ENCODE results near the gene MARK2. TPM values are rescaled to one million over a fixed set of nuclear protein-coding genes. Genes with fewer than 3 reads are reported as not detected.

Gene MARK2
- 25.3 to 30.7 TPM (median 26.2 TPM) in 3 replicates for total RNA-seq
- long read RNA-seq, transcript MARK2-208 (17 exons, 2,924 nt): major isoform, 9 of 22 reads
- long read RNA-seq, partial matches to known transcripts: 0 of 22 reads
- long read RNA-seq, other reads (novel, unspliced or antisense): 10 of 22 reads

DNA sequence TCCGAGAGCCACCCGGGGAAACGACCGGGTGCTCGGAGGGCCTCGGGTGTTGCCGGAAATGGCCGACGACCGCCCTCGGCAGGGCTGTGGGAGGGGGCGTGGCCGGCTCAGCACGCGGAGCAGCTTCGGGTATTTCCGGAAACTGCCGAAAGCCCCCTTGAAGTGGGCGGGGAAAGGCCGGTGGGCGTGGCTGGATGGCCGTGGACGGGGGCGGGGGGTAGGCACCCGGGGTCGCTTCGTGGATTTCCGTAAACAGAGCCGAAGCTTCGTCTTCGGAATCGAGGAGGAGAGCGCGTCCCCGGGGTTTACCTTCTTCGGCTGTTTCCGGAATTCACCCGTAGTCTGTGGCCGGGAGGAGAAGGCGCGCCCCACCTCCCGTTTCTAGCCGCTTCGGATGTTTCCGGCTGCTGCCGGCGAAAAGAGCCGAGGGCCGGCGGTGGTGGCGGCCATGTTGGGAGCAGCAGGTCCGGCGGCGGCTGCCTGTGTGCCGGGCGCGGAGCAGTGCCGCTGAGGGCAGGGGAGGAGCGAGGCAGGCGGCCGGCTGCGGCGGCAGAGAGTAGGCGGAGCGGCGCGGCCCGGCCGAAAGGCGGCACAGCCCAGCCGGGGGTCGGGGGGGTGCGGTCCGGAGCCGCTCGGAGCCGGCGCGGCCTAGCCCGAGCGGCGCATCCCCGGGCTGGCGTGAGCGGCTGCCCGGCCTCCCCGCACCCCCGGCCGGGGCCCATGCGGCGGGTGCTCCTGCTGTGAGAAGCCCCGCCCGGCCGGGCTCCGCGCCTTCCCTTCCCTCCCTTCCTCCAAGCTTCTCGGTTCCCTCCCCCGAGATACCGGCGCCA, at the start of gene MARK2:
Gene MARK2, plus strand, starts transcription at position 433 of the 830 bp plus-strand sequence. Its CDS starts 397 bp downstream, at position 830.
- peaks cover 47% of the 10 kb centered on the region for H3K4me1 Mint-ChIP-seq (ENCODE audit: low read depth)
- TF ChIP-seq, protein P1, sequence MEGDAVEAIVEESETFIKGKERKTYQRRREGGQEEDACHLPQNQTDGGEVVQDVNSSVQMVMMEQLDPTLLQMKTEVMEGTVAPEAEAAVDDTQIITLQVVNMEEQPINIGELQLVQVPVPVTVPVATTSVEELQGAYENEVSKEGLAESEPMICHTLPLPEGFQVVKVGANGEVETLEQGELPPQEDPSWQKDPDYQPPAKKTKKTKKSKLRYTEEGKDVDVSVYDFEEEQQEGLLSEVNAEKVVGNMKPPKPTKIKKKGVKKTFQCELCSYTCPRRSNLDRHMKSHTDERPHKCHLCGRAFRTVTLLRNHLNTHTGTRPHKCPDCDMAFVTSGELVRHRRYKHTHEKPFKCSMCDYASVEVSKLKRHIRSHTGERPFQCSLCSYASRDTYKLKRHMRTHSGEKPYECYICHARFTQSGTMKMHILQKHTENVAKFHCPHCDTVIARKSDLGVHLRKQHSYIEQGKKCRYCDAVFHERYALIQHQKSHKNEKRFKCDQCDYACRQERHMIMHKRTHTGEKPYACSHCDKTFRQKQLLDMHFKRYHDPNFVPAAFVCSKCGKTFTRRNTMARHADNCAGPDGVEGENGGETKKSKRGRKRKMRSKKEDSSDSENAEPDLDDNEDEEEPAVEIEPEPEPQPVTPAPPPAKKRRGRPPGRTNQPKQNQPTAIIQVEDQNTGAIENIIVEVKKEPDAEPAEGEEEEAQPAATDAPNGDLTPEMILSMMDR (IDR thresholded peaks at IDR 0.05): no peak
- peak within 1 kb of the TSS; percentile 84 for H3K27ac Mint-ChIP-seq (ENCODE audit: unreplicated experiment)
- H3K9me3 Mint-ChIP-seq (ENCODE audit: low read depth): no peaks in the 10 kb centered on the region
- peak within 1 kb of the TSS; percentile 93 for H3K4me3 Mint-ChIP-seq (ENCODE audit: unreplicated experiment)
- H3K27me3 Mint-ChIP-seq (ENCODE audit: low read depth): no peaks in the 10 kb centered on the region
- peak; percentile 99 for DNase-seq (ENCODE audit: low spot score)
- H3K36me3 Mint-ChIP-seq (ENCODE audit: low read depth): peaks cover 2% of the 10 kb centered on the region

DNA sequence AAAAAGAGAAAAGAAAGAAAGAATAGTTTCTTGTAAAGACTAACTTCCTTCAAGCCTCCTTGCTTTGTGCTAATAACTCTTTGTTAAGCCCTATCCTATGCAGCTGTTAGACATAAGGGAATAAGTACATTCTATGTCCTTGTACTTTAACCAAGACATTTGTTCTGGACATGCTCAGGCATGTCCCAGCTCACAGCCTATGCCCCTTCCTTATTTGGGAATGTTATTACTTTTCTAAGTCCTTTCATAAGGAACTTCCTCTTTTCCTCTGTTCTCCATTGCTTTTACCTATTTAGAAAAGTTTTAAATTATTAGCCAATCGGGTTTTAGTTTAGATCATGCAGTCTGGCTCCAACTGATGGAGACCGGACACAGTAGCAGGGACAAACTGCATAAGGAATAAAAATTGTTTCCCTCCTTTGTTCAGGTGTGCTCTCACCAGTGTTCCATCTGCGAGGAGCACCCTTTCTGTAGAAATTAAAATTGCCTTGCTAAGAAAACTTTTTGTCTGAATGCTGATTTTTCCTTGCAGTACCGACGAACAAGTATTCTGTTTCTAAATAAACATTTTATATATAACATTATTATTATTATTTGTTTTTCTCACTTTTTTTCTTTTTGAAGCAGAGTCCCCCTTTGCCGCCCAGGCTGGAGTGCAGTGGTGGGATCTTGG, 47.3 kb upstream of the MARK2 start:
- no peaks in the 10 kb centered on the region for H3K36me3 Mint-ChIP-seq (ENCODE audit: low read depth)
- TF ChIP-seq, protein P1 (IDR thresholded peaks at IDR 0.05): no peak
- peaks cover 9% of the 10 kb centered on the region for H3K9me3 Mint-ChIP-seq (ENCODE audit: low read depth)
- no peak for DNase-seq (ENCODE audit: low spot score)
- H3K4me3 Mint-ChIP-seq (ENCODE audit: unreplicated experiment): no peak overlapping the region
- H3K27ac Mint-ChIP-seq (ENCODE audit: unreplicated experiment): peak overlapping the region; percentile 89
- no peaks in the 10 kb centered on the region for H3K27me3 Mint-ChIP-seq (ENCODE audit: low read depth)
- H3K4me1 Mint-ChIP-seq (ENCODE audit: low read depth): peaks cover 8% of the 10 kb centered on the region

DNA sequence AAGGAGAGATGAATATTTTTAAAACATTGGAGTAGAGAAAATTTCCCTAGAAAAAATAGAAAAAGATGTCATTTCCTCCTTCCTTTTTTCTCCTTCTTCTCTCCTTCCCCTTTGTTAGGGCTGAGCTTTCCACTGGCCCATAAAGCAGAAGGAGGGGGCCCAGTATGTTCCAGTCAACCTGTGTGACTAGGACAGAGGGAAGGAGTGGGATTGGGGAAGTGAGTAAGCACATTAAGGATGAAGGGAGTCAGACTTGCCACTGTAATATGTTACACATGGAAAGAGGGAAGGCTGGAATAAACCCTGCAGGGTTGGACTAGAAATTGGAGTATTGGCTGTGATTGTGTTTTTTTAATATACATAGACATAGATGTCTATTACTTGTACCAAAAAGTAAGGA, 45.7 kb upstream of the MARK2 start:
- Mint-ChIP-seq H3K4me1 (ENCODE audit: low read depth) (peaks cover 8% of the 10 kb centered on the region), H3K27me3 (ENCODE audit: low read depth) (no peaks in the 10 kb centered on the region), H3K4me3 (ENCODE audit: unreplicated experiment) (no peak overlapping the region), H3K27ac (ENCODE audit: unreplicated experiment) (peak overlapping the region; percentile 29), H3K9me3 (ENCODE audit: low read depth) (peaks cover 9% of the 10 kb centered on the region), H3K36me3 (ENCODE audit: low read depth) (no peaks in the 10 kb centered on the region)
- TF ChIP-seq, protein P1 (IDR thresholded peaks at IDR 0.05): no peak
- DNase-seq (ENCODE audit: low spot score): no peak

DNA sequence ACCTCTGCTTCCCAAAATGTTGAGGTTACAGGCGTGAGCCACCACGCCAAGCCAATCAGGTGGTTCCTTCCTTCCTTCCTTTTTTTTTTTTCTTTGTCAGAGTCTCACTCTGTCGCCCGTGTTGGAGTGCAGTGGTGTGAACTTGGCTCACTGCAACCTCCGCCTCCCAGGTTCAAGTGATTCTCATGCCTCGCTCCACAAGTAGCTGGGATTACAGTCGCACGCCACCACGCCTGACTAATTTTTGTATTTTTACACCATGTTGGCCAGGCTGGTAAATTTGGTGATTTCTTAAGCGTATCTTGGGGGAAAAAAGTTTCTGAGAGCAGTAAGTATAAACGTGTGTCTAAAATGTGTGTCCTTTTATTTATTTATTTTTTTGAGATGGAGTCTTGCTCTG, 43.8 kb upstream of the MARK2 start:
- no peaks in the 10 kb centered on the region for H3K27me3 Mint-ChIP-seq (ENCODE audit: low read depth)
- no peak for DNase-seq (ENCODE audit: low spot score)
- peaks cover 9% of the 10 kb centered on the region for H3K9me3 Mint-ChIP-seq (ENCODE audit: low read depth)

DNA sequence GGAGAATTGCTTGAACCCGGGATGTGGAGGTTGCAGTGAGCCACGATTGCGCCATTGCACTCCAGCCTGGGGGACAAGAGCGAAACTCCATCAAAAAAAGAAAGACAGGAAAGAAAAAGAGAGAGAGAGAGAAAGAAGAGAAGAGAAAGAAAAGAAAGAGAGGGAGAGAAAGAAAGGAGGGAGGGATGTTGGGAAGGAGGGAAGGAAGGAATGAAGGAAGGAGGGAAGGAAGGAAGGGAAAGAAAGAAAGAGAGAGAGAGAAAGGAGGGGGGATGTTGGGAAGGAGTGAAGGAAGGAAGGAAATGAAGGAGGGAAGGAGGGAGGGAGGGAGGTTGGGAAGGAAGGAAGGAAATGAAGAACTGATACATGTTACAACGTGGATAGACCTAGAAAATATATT, 38.0 kb upstream of the MARK2 start:
- no peak overlapping the region for H3K4me3 Mint-ChIP-seq (ENCODE audit: unreplicated experiment)
- no peak for DNase-seq (ENCODE audit: low spot score)
- H3K27me3 Mint-ChIP-seq (ENCODE audit: low read depth): no peaks in the 10 kb centered on the region
- H3K27ac Mint-ChIP-seq (ENCODE audit: unreplicated experiment): no peak overlapping the region
- no peaks in the 10 kb centered on the region for H3K36me3 Mint-ChIP-seq (ENCODE audit: low read depth)
- peaks cover 2% of the 10 kb centered on the region for H3K4me1 Mint-ChIP-seq (ENCODE audit: low read depth)
- TF ChIP-seq, protein P1 (IDR thresholded peaks at IDR 0.05): no peak
- H3K9me3 Mint-ChIP-seq (ENCODE audit: low read depth): no peaks in the 10 kb centered on the region

More for the DNA sequence above, 43.8 kb upstream of the MARK2 start:
- Mint-ChIP-seq H3K4me3 (ENCODE audit: unreplicated experiment) (no peak overlapping the region), H3K36me3 (ENCODE audit: low read depth) (no peaks in the 10 kb centered on the region), H3K27ac (ENCODE audit: unreplicated experiment) (no peak overlapping the region), H3K4me1 (ENCODE audit: low read depth) (peaks cover 8% of the 10 kb centered on the region)
- TF ChIP-seq, protein P1 (IDR thresholded peaks at IDR 0.05): no peak

Data from chondrocyte (in vitro differentiated cells).